ENCODE data around the gene IFTAP.

Gene IFTAP

GRCh38 chr11:36699271-36699670 is 105.0 kb downstream of the IFTAP start:
- Histone ChIP-seq H3K4me2 (ENCODE audit: low read length) (no peak overlapping the region), H3K79me2 (no peaks in the 10 kb centered on the region), H3K27me3 (ENCODE audit: control insufficient read depth, insufficient read depth, low read length) (no peaks in the 10 kb centered on the region), H3K4me3 (ENCODE audit: low read depth, low read length) (no peak overlapping the region), H3K9ac (no peak overlapping the region), H3K4me1 (peaks cover 6% of the 10 kb centered on the region), H3K36me3 (ENCODE audit: control insufficient read depth, insufficient read depth, low read length) (no peaks in the 10 kb centered on the region), H3K9me3 (ENCODE audit: control insufficient read depth, low read length) (no peaks in the 10 kb centered on the region), H3K27ac (no peak overlapping the region), H2AFZ (no peak overlapping the region)
- TF ChIP-seq CTCF (IDR thresholded peaks at IDR 0.05): no peak

- no peaks in the 10 kb centered on the region for H3K36me3 ChIP-seq (ENCODE audit: control insufficient read depth, insufficient read depth, low read length)
These were observed 105.9 kb downstream of the IFTAP start for GRCh38 chr11:36700246-36700645.

GRCh38 chr11:36702330-36703054 is 108.2 kb downstream of the IFTAP start:
- Histone ChIP-seq H3K4me3 (ENCODE audit: low read depth, low read length) (no peak overlapping the region), H3K9me3 (ENCODE audit: control insufficient read depth, low read length) (no peaks in the 10 kb centered on the region), H3K4me1 (no peaks in the 10 kb centered on the region), H2AFZ (peak overlapping the region; percentile 77), H3K4me2 (ENCODE audit: low read length) (no peak overlapping the region), H3K27ac (no peak overlapping the region), H3K9ac (no peak overlapping the region), H3K27me3 (ENCODE audit: control insufficient read depth, insufficient read depth, low read length) (no peaks in the 10 kb centered on the region), H3K79me2 (no peaks in the 10 kb centered on the region), H3K36me3 (ENCODE audit: control insufficient read depth, insufficient read depth, low read length) (no peaks in the 10 kb centered on the region)
- TF ChIP-seq CTCF (IDR thresholded peaks at IDR 0.05): peak; percentile 74

More at GRCh38 chr11:36700246-36700645, 105.9 kb downstream of the IFTAP start:
- Histone ChIP-seq H2AFZ (no peak overlapping the region), H3K9ac (no peak overlapping the region), H3K4me3 (ENCODE audit: low read depth, low read length) (no peak overlapping the region), H3K79me2 (no peaks in the 10 kb centered on the region), H3K27me3 (ENCODE audit: control insufficient read depth, insufficient read depth, low read length) (no peaks in the 10 kb centered on the region), H3K27ac (no peak overlapping the region), H3K9me3 (ENCODE audit: control insufficient read depth, low read length) (no peaks in the 10 kb centered on the region), H3K4me1 (peaks cover 6% of the 10 kb centered on the region), H3K4me2 (ENCODE audit: low read length) (no peak overlapping the region)
- TF ChIP-seq CTCF (IDR thresholded peaks at IDR 0.05): no peak

- no peaks in the 10 kb centered on the region for H3K9me3 ChIP-seq (ENCODE audit: control insufficient read depth, low read length)
- no peaks in the 10 kb centered on the region for H3K4me1 ChIP-seq
- no peak for TF ChIP-seq CTCF (IDR thresholded peaks at IDR 0.05)
- no peak overlapping the region for H3K9ac ChIP-seq
- no peaks in the 10 kb centered on the region for H3K79me2 ChIP-seq
- no peak overlapping the region for H3K4me2 ChIP-seq (ENCODE audit: low read length)
- H3K4me3 ChIP-seq (ENCODE audit: low read depth, low read length): no peak overlapping the region
- H2AFZ ChIP-seq: peak overlapping the region; percentile 77
- H3K36me3 ChIP-seq (ENCODE audit: control insufficient read depth, insufficient read depth, low read length): no peaks in the 10 kb centered on the region
- H3K27me3 ChIP-seq (ENCODE audit: control insufficient read depth, insufficient read depth, low read length): no peaks in the 10 kb centered on the region
- no peak overlapping the region for H3K27ac ChIP-seq
These were observed 108.7 kb downstream of the IFTAP start for GRCh38 chr11:36703055-36703404.

Measured in parathyroid adenoma (tissue), 2 donors.